Measurements from ENCODE around the gene HIPK2.
A peak's percentile ranks its signal among the peaks of the same experiment; 100 is the strongest.
"Not testable (repeated sequence)": the region's sequence is repeated elsewhere in the genome, so short reads cannot be mapped to it uniquely, and the experiment has no call there.

HIPK2 gene

GRCh38 chr7:139559364-139560105, 218.3 kb downstream of the HIPK2 start:
- no peak for DNase-seq

GRCh38 chr7:139557857-139558581, 219.8 kb downstream of the HIPK2 start:
- DNase-seq, result no peak

DNA sequence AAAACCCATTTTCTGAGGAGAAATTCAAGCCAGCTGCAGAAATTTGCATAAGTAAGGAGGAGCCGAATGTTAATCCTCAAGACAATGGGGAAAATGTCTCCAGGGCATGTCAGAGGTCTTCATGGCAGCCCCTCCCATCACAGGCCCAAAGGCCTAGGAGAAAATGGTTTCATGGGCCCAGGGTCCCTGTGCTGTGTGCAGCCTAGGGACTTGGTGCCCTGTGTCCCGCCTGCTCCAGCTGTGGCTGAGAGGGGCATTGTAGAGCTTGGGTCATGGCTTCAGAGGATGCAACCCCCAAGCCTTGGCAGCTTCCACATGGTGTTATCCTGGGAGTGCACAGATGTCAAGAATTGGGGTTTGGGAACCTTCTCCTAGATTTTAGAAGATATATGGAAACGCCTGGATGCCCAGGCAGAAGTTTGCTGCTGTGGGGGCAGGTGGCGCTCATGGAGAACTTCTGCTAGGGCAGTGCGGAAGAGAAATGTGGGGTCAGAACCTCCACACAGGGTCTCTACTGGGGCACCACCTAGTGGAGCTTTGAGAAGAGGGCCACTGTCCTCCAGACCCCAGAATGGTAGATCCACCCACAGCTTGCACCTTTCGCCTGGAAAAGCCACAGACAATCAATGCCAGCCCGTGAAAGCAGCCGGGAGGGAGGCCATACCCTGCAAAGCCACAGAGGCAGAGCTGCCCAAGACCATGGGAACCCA, 223.7 kb downstream of the HIPK2 start:
- not testable (repeated sequence) for DNase-seq

- no peak for DNase-seq
These were observed 229.3 kb downstream of the HIPK2 start for GRCh38 chr7:139548302-139549028.

DNA sequence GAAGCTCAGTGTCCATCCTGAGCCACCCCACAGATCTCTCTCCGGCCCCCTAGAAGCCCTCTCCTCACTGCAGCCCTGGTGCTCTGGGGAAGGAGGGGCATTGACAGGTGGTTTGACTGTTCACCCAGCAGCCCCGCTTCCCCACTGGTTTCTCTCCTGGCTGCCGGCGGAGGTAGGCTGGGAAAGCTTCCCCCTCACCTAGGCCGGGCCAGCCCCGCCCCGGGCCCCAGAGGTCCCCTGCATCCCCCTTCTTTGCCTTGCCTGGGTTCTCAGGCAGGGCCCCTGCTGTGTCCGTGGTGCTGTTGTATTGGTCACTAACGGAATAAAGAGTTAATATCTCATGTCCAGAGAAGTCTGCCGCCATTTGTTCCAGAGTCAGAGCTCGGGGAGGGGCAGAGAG, 233.2 kb downstream of the HIPK2 start:
- DNase-seq, result no peak

GRCh38 chr7:139543801-139544603, 233.8 kb downstream of the HIPK2 start:
- peak; percentile 36 for DNase-seq

DNA sequence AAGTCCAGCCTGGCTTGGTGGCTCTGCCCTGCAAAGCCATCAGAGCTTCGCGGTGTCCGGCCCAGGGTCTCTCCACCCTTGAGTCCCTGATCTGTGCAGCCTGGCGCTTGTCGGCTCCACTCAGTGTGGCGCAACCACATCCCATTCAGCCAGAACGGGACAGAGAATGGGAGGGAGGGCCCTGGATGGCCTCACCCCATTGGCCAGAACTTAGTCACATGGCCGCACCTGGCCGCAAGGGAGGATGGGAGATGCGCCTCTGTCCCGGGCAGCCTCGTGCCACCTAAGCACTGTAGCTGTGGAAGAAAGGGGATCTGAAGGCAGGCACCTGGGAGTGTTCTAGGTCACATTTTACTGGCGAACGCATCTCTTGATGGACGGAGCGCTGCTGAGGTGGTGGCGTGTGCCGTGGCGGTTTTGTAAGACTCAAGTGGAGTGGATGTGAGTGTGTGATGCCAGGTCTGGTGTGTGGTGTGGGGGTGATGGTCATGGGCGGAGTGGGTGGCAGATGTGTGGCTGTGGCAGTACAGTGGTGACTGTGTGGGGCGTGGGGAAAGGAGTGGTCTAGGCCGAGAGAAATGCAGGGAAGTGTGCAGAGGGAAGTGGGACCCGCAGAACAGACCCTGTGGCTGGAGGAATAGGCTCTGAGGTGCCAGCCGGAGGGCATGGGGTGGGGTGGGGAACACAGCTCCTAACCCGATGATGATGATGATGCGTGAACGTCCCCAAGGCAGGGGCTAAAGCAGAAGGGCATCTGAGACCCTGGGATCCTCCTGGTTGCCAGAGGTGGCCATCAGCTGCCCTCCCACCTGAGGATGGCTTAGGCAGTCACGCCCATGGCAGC, 235.3 kb downstream of the HIPK2 start:
- no peak for DNase-seq

- DNase-seq, result no peak
These were observed 236.0 kb downstream of the HIPK2 start for GRCh38 chr7:139541600-139542307.

DNA sequence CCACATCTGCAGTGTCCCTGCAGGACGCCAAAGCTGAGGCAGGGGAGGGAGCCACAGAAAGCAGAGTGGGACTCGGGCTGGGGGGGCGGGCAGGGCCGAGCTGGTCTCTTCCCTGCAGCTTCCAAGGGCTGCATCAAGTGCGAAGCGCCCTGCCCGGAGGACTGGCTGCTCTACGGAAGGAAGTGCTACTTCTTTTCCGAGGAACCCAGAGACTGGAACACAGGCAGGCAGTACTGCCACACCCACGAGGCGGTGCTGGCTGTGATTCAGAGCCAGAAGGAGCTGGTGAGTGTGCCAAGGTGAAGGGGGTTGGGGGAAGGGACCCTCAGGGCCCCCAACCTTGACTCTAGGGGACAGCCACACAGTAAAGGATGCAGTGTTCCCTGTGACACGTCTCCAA, 237.6 kb downstream of the HIPK2 start:
- no peak for DNase-seq

DNA sequence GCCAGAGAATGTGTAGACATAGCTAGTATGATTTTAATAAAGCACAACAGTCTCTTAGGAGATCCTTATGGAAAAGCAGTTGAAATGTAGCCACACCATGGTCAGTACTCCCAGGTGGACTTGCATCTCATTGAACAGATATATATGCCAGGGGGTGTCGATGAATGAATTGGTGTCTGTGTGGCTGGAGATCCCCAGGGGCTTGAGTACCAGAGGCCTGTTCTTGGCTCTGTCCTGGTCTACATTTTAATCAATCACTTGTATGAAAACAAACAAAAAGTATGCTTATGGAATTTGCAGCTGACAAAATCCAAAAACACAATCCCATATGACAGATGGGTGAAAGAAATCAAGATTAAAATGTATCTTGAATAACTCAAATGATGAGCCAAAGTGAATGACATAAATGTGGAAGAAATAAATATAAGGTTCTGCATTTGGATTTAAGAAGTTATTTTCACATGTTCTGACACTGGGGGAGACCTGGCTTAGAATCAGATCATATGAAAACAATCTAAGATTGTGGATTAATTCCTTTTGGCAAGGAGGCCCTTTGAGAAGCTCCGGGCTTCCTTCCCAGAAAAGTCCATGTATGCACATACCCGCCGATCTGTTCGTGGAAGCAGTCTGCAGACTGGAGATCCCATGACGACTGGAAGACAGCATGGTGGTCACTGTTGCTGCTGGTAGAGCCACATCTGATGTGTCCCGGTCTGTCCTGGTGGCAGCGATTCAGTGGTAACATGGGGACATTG, 238.7 kb downstream of the HIPK2 start:
- no peak for DNase-seq

DNA sequence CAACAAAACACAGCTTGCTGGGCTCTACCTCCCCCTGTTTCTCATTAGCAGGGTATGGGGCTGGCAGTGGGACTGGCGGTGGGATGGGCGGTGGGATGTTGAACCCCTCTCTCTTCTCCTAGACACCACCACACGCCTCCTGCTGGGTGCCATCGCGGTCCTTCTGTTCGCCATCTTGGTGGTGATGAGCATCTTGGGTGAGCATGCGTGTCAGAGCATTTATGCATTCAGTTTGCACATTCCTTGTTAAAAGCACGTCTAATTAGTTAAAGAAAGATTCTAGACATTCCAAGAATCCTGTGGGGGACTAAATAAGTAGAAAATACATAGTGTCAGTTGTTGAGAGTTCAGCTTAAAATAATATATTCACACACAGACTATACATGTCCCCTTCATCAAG, 241.6 kb downstream of the HIPK2 start:
- DNase-seq, result no peak

GRCh38 chr7:139534966-139535651, 242.7 kb downstream of the HIPK2 start:
- peak; percentile 42 for DNase-seq

GRCh38 chr7:139534096-139534495, 243.7 kb downstream of the HIPK2 start:
- no peak for DNase-seq

DNA sequence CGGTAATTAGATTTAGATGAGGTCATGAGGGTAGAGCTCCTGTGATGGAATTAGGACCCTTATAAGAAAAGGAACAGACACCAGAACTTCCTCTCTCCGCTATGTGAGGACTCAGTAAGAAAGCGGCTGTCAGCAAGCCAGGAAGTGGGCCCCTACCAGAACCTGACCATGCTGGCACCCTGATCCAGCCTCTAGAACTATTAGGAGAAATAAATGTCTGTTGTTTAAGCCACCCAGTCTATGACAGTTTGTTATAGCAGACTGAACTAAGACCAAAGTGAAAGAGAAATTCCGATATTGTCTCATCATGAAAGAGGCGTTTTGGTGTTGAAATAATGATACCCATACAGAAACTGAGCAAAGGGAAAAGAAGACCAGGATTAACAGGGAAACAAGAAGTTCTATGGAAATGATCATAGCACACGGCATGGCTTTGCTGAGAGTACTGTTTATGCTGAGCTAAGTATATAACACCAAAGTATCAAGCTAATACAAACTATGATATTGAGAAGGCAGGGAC, 245.1 kb downstream of the HIPK2 start:
- no peak for DNase-seq

GRCh38 chr7:139531094-139531493, 246.7 kb downstream of the HIPK2 start:
- DNase-seq, result no peak

DNA sequence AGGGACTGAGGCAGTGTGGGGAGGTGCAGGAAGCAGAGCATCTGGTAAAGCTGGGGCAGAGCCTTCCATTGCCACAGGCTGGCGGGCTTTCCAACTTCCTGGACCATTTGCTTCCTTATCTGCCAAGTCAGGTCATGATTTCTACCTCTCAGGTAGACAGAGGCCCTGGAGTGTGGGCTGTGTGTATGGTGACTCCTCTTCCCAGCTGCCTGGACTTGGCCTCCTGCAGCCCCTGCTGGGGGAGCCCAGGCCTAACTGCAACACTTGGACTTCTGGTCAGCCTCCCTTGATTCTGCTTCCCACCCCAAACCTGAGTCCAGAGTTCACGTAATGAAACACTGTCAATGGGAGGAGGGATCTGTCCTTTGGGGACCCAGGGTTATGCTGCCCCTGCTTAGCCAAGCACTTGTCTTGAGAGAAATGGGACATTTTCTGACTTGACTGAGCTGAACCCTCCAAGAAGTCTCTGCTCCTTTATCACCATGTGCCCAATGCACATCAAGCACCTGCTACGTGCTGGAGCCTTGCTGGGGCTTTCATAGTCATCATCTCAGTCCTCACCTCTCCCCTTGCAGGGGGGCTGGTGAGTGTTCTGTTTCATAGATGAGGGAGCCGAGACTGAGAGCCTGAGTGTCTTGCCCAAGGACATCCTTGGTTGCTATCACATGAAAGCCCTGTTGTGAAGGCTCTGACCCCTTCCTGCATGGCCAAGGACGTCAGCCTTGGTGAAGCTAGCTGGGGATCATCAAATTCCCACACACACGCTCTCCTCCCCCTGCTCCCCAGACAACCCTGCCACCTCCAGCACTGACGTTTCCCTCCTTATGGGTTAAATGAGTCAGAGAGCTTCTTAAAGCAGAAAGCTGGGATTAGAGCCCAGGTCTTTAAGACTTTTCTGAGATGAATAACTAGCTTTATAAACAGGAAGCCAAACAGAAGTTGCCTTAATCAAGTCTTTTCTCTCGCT, 250.9 kb downstream of the HIPK2 start:
- DNase-seq, result peak; percentile 22

- no peak for DNase-seq
These were observed 252.0 kb downstream of the HIPK2 start for GRCh38 chr7:139525750-139526149.

- DNase-seq, result no peak
These were observed 252.6 kb downstream of the HIPK2 start for GRCh38 chr7:139525239-139525638.

Measured in MV-4-11 (cell line).